ENCODE results near the gene CLRN2. TPM values are rescaled to one million over a fixed set of nuclear protein-coding genes. Genes with fewer than 3 reads are reported as not detected.

The CLRN2 gene
- total RNA-seq, 1 donor from 2014 or later, result not detected

- peaks cover 1% of the 10 kb centered on the region for H3K27me3 Mint-ChIP-seq (ENCODE audit: unreplicated experiment)
- peak overlapping the region; percentile 41 for H3K27ac Mint-ChIP-seq (ENCODE audit: unreplicated experiment)
- no peaks in the 10 kb centered on the region for H3K36me3 Mint-ChIP-seq (ENCODE audit: unreplicated experiment)
- H3K9me3 Mint-ChIP-seq (ENCODE audit: unreplicated experiment), result peaks cover 3% of the 10 kb centered on the region
- DNase-seq, result peak; percentile 30
- H3K4me1 Mint-ChIP-seq (ENCODE audit: low read depth, unreplicated experiment), result peaks cover 12% of the 10 kb centered on the region
- TF ChIP-seq, protein P1, sequence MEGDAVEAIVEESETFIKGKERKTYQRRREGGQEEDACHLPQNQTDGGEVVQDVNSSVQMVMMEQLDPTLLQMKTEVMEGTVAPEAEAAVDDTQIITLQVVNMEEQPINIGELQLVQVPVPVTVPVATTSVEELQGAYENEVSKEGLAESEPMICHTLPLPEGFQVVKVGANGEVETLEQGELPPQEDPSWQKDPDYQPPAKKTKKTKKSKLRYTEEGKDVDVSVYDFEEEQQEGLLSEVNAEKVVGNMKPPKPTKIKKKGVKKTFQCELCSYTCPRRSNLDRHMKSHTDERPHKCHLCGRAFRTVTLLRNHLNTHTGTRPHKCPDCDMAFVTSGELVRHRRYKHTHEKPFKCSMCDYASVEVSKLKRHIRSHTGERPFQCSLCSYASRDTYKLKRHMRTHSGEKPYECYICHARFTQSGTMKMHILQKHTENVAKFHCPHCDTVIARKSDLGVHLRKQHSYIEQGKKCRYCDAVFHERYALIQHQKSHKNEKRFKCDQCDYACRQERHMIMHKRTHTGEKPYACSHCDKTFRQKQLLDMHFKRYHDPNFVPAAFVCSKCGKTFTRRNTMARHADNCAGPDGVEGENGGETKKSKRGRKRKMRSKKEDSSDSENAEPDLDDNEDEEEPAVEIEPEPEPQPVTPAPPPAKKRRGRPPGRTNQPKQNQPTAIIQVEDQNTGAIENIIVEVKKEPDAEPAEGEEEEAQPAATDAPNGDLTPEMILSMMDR (IDR thresholded peaks at IDR 0.05; ENCODE audit: partially characterized antibody, unreplicated experiment), result no peak
- H3K4me3 Mint-ChIP-seq (ENCODE audit: unreplicated experiment), result no peak overlapping the region
Observed at GRCh38 chr4:17544205-17544604, 29.2 kb downstream of the CLRN2 start.

DNA sequence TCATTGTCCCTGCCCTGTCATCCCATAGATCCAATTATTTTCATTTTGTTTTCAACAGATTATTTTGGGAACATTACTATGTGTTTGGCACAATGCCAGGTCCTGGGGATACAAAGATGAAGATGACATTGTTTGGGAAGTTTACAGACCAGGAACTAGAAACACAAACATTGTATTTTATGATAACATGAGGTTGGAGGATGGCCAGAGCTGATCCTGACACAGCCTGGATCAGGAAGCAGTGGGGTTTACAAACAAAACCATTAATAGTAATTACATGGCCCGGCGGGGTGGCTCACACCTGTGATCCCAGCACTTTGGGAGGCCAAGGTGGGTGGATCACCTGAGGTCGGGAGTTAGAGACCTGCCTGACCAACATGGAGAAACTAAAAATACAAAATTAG lies 29.9 kb downstream of the CLRN2 start:
- Mint-ChIP-seq H3K4me1 (ENCODE audit: low read depth, unreplicated experiment) (peaks cover 12% of the 10 kb centered on the region), H3K4me3 (ENCODE audit: unreplicated experiment) (no peak overlapping the region), H3K27me3 (ENCODE audit: unreplicated experiment) (peaks cover 1% of the 10 kb centered on the region), H3K27ac (ENCODE audit: unreplicated experiment) (peak overlapping the region; percentile 17), H3K36me3 (ENCODE audit: unreplicated experiment) (no peaks in the 10 kb centered on the region), H3K9me3 (ENCODE audit: unreplicated experiment) (peaks cover 3% of the 10 kb centered on the region)
- TF ChIP-seq, protein P1 (IDR thresholded peaks at IDR 0.05; ENCODE audit: partially characterized antibody, unreplicated experiment), result no peak
- DNase-seq, result no peak

- H3K27me3 Mint-ChIP-seq (ENCODE audit: unreplicated experiment), result peaks cover 1% of the 10 kb centered on the region
- no peaks in the 10 kb centered on the region for H3K36me3 Mint-ChIP-seq (ENCODE audit: unreplicated experiment)
- DNase-seq, result no peak
- peaks cover 12% of the 10 kb centered on the region for H3K4me1 Mint-ChIP-seq (ENCODE audit: low read depth, unreplicated experiment)
- H3K4me3 Mint-ChIP-seq (ENCODE audit: unreplicated experiment), result no peak overlapping the region
- TF ChIP-seq, protein P1 (IDR thresholded peaks at IDR 0.05; ENCODE audit: partially characterized antibody, unreplicated experiment), result no peak
- H3K9me3 Mint-ChIP-seq (ENCODE audit: unreplicated experiment), result peaks cover 3% of the 10 kb centered on the region
- peak overlapping the region; percentile 14 for H3K27ac Mint-ChIP-seq (ENCODE audit: unreplicated experiment)
Observed at GRCh38 chr4:17545374-17546140, 30.6 kb downstream of the CLRN2 start.

DNA sequence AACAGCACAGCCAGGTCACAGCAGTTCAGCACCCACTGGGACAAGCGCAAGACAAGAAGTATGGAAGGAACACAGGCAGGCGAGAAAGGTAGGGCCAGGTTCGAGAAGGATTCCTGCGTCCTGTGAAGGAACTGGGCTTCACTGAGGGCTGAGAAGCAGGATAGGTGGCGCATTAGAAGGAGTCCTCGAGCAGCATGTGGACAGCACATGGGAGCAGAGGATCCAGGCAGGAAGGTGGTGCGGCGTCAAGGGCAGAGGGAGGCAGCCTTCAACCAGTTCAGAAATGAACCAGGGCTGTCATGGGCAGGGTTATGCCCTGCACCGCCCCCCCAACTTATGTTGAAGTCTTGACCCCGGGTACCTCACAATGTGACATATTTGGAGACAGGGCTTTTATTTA lies 31.3 kb downstream of the CLRN2 start:
- Mint-ChIP-seq H3K9me3 (ENCODE audit: unreplicated experiment) (peaks cover 3% of the 10 kb centered on the region), H3K27me3 (ENCODE audit: unreplicated experiment) (peaks cover 1% of the 10 kb centered on the region), H3K36me3 (ENCODE audit: unreplicated experiment) (no peaks in the 10 kb centered on the region), H3K4me1 (ENCODE audit: low read depth, unreplicated experiment) (peaks cover 12% of the 10 kb centered on the region), H3K27ac (ENCODE audit: unreplicated experiment) (peak overlapping the region; percentile 14), H3K4me3 (ENCODE audit: unreplicated experiment) (no peak overlapping the region)
- DNase-seq, result no peak
- TF ChIP-seq, protein P1 (IDR thresholded peaks at IDR 0.05; ENCODE audit: partially characterized antibody, unreplicated experiment), result no peak

- Mint-ChIP-seq H3K4me3 (ENCODE audit: unreplicated experiment) (no peak overlapping the region), H3K4me1 (ENCODE audit: low read depth, unreplicated experiment) (peaks cover 12% of the 10 kb centered on the region), H3K27ac (ENCODE audit: unreplicated experiment) (no peak overlapping the region), H3K27me3 (ENCODE audit: unreplicated experiment) (peaks cover 1% of the 10 kb centered on the region), H3K36me3 (ENCODE audit: unreplicated experiment) (no peaks in the 10 kb centered on the region), H3K9me3 (ENCODE audit: unreplicated experiment) (peaks cover 3% of the 10 kb centered on the region)
- DNase-seq, result no peak
- TF ChIP-seq, protein P1 (IDR thresholded peaks at IDR 0.05; ENCODE audit: partially characterized antibody, unreplicated experiment), result no peak
Observed at GRCh38 chr4:17546678-17547077, 31.7 kb downstream of the CLRN2 start.
